Keratinocyte (primary cell): ENCODE measurements around the gene OPRL1. TPM values are rescaled to one million over a fixed set of nuclear protein-coding genes. Genes with fewer than 3 reads are reported as not detected.

ENCODE experiments used
- DNase-seq: peaks from one replicate; pipeline ENCODE4 v3.0.0-alpha.2; 2011; ENCODE audit warnings: low read depth, missing footprints, low spot score
- FAIRE-seq: peaks from 2 replicates; lab custom pipeline; 2011; peaks lifted over from hg19 to GRCh38; lab: Jason Lieb, UNC
- H2AFZ ChIP-seq: 2 replicates; pipeline ENCODE4 v1.6.0; 2012; ENCODE audit warnings: low read length, control low read depth, inconsistent platforms; ENCODE audit not compliant: control insufficient read depth
- H3K27ac ChIP-seq: 2 replicates; pipeline ENCODE4 v1.5.1; 2011; ENCODE audit warnings: low read length; ENCODE audit not compliant: control insufficient read depth, insufficient read depth
- H3K27me3 ChIP-seq: 3 replicates; pipeline ENCODE4 v1.6.0; 2011; ENCODE audit warnings: low read length; ENCODE audit not compliant: control insufficient read depth, insufficient read depth; ENCODE audit errors: extremely low read depth
- H3K36me3 ChIP-seq, 2 experiments: 2 replicates in 1 of 2; 3 replicates in 1 of 2; pipeline ENCODE4 v1.5.1; 2011; ENCODE audit warnings: low read length in 2 of 2, mild to moderate bottlenecking in 1 of 2; ENCODE audit not compliant: control insufficient read depth in 2 of 2, insufficient read depth in 2 of 2; ENCODE audit errors: extremely low read depth in 1 of 2
- H3K4me1 ChIP-seq: 3 replicates; pipeline ENCODE4 v1.5.1; 2011; ENCODE audit warnings: low read length; ENCODE audit not compliant: control insufficient read depth, insufficient read depth; ENCODE audit errors: extremely low read depth
- H3K4me2 ChIP-seq: 3 replicates; pipeline ENCODE4 v1.6.0; 2011; ENCODE audit warnings: low read depth, low read length; ENCODE audit not compliant: control insufficient read depth, insufficient read depth; ENCODE audit errors: extremely low read depth
- H3K4me3 ChIP-seq, 3 experiments: fragments of 200-600 bp in 1 of 3; sonication (generic) in 1 of 3; 2 replicates in 2 of 3; 3 replicates in 1 of 3; pipeline ENCODE4 v1.5.1; 2011 to 2016; ENCODE audit warnings: low read length in 3 of 3, mild to moderate bottlenecking in 3 of 3, control low read depth in 2 of 3, inconsistent platforms in 1 of 3, low read depth in 1 of 3, mixed read lengths in 1 of 3, mixed run types in 1 of 3, moderate library complexity in 1 of 3; ENCODE audit not compliant: control insufficient read depth in 2 of 3, insufficient read depth in 2 of 3; ENCODE audit errors: extremely low read depth in 1 of 3
- H3K79me2 ChIP-seq: 2 replicates; pipeline ENCODE4 v1.6.0; 2012; ENCODE audit warnings: low read length; ENCODE audit not compliant: control insufficient read depth, insufficient read depth
- H3K9ac ChIP-seq: 3 replicates; pipeline ENCODE4 v1.6.0; 2011; ENCODE audit warnings: low read length; ENCODE audit not compliant: control insufficient read depth, insufficient read depth; ENCODE audit errors: extremely low read depth
- H3K9me1 ChIP-seq: 3 replicates; pipeline ENCODE4 v1.6.0; 2011; ENCODE audit warnings: low read length; ENCODE audit not compliant: control insufficient read depth, insufficient read depth; ENCODE audit errors: extremely low read depth
- H3K9me3 ChIP-seq: 2 replicates; pipeline ENCODE4 v1.5.1; 2012; ENCODE audit warnings: low read depth, low read length; ENCODE audit not compliant: control insufficient read depth
- H4K20me1 ChIP-seq: 3 replicates; pipeline ENCODE4 v1.6.0; 2011; ENCODE audit warnings: low read length; ENCODE audit not compliant: control insufficient read depth, insufficient read depth; ENCODE audit errors: extremely low read depth
- CTCF ChIP-seq, 3 experiments: IDR thresholded peaks in 1 of 3; conservative IDR thresholded peaks in 1 of 3; optimal IDR thresholded peaks in 1 of 3; 2 replicates in 2 of 3; 3 replicates in 1 of 3; pipeline versions ENCODE3 to v1.5.1; 2011; ENCODE audit warnings: low read length in 3 of 3, mild to moderate bottlenecking in 3 of 3, moderate library complexity in 2 of 3, control low read depth in 1 of 3, inconsistent platforms in 1 of 3; ENCODE audit not compliant: insufficient read depth in 2 of 3; ENCODE audit errors: extremely low read depth in 1 of 3
- EZH2 ChIP-seq: IDR thresholded peaks from one replicate; pipeline ENCODE4 v1.6.1; 2012; ENCODE audit warnings: inconsistent platforms, mild to moderate bottlenecking, low read length, moderate library complexity
- dilution Hi-C: fragments of 300-500 bp; cut with MboI; formaldehyde crosslinking; loops from one replicate; pipeline ENCODE4 v1.7.0; 2020; ENCODE audit warnings: low sequenced_read_pairs; ENCODE audit not compliant: extremely low pct_ligation_motif_present
- polyA plus RNA-seq, 5 experiments: library from polyadenylated mRNA; depleted of rRNA in 3 of 5; stranded (reverse) in 3 of 5; stranded (forward) in 1 of 5; unstranded in 1 of 5; fragments of >200 nt; gene quantifications; 1 replicate in 1 of 5; 2 replicates in 3 of 5; 3 replicates in 1 of 5; pipeline versions ENCODE4 v1.2.1 to v1.2.3, GENCODE V29; 2011 to 2012; ENCODE audit warnings: missing spikeins in 2 of 5, low read depth in 1 of 5, low replicate concordance in 1 of 5

The OPRL1 gene
- polyA plus RNA-seq, 1 donor (not counting 4 experiments of a cell fraction or from before 2014, with no cell fraction given): 0.25 TPM

DNA sequence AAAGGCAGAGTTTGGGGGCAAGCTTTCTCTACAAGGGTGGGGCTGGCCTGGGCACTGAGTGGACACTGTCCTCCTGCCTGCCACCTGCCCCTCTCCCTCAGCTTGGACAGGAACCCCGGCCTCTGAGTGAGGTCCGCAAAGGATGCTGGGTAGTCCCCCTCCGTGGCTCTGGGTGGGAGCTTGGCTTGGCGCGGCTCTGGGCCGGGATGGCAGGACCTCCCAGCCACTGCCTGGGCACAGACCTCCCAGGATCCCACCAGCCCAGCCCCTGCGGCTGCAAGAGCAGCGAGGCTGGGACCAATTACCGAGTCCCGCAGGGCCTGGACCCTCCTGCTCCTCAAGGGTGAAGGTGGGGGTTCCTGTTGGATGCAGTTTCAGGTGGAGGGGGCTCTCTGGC is 27.6 kb upstream of the OPRL1 start:
- Histone ChIP-seq H3K9me1 (no peaks in the 10 kb centered on the region), H3K9ac (no peak overlapping the region), H3K4me1 (peaks cover 28% of the 10 kb centered on the region), H3K4me2 (no peak overlapping the region), H3K36me3 (no peaks in the 10 kb centered on the region), H2AFZ (no peak overlapping the region), H4K20me1 (peaks cover 2% of the 10 kb centered on the region), H3K27ac (no peak overlapping the region), H3K9me3 (no peaks in the 10 kb centered on the region), H3K27me3 (peaks cover 27% of the 10 kb centered on the region), H3K79me2 (no peaks in the 10 kb centered on the region), H3K4me3 (no peak overlapping the region)
- dilution Hi-C loops: no loop called here
- TF ChIP-seq EZH2 (no peak), CTCF (optimal IDR thresholded peaks at IDR 0.05 in 1 of 3, IDR thresholded peaks at IDR 0.05 in 1 of 3, conservative IDR thresholded peaks at IDR 0.05 in 1 of 3; ENCODE audit: extremely low read depth in 1 of 3, insufficient read depth in 2 of 3, low read length in 3 of 3) (no peak)
- FAIRE-seq (no peak), DNase-seq (no peak)

DNA sequence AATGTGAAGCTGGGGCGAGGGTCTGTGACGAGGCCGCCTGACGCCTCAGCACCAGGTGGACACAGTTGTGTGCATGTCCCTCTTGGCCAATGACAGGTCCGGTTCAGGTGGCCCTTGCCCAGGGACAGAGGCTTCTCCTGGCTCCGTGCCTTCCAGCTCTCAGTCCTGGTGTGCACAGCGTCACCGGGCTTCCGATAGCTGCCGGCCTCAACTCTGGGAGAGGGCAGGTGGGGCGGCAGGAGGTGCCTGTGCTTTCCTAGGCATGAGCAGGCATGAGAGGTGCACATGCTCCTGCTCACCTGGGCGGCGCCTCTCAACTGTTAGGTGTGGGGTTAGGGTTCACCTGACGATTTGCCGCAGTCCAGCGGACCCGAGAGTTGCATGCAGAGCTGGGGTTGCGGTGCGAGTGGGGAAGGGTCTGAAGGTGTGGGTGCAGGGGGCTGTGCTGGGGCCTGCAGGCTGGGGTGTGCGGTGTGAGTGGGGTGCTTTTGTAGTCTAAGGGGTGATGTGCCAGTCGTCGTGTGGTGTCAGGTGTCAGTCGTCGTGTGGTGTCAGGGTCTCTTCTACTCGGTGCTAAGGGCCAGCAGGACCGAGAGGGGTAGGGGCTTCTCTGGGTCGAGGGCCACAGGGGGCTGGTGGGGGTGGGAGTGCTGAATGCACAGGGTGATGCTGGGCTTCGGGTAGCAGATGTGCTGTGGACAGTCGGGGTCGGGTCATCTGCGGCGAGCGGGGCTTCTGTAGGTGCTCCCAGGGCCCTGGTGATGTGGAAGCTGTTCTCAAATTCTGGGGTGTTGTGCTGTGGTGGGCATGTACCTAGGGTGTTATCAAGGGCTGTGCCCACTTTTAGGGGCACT is 26.7 kb upstream of the OPRL1 start:
- Histone ChIP-seq H3K4me3 (no peak overlapping the region), H3K9me3 (no peaks in the 10 kb centered on the region), H2AFZ (no peak overlapping the region), H3K4me2 (no peak overlapping the region), H4K20me1 (peaks cover 2% of the 10 kb centered on the region), H3K27me3 (peaks cover 18% of the 10 kb centered on the region), H3K9ac (no peak overlapping the region), H3K36me3 (no peaks in the 10 kb centered on the region), H3K4me1 (peaks cover 28% of the 10 kb centered on the region), H3K27ac (no peak overlapping the region), H3K9me1 (no peaks in the 10 kb centered on the region), H3K79me2 (no peaks in the 10 kb centered on the region)
- DNase-seq (no peak), FAIRE-seq (no peak)
- TF ChIP-seq CTCF (optimal IDR thresholded peaks at IDR 0.05 in 1 of 3, IDR thresholded peaks at IDR 0.05 in 1 of 3, conservative IDR thresholded peaks at IDR 0.05 in 1 of 3; ENCODE audit: extremely low read depth in 1 of 3, insufficient read depth in 2 of 3, low read length in 3 of 3) (peak in 1 of 3 experiments; percentile 2), EZH2 (no peak)
- dilution Hi-C loops: no loop called here
